GM10248 (cell line): ENCODE measurements around the gene PCDHGA12.
"Not testable (repeated sequence)": the region's sequence is repeated elsewhere in the genome, so short reads cannot be mapped to it uniquely, and the experiment has no call there.

Source experiments
- CTCF ChIA-PET: fragments of 300-600 bp; sonication (Branson Sonifier 250); formaldehyde crosslinking; extraction: SDS; loops from one replicate; lab custom pipeline; 2021; ENCODE audit warnings: antibody characterized with exemption; lab: Yijun Ruan, JAX
- POLR2A ChIA-PET: fragments of 350-650 bp; sonication (Branson Sonifier 250); formaldehyde crosslinking; extraction: SDS; loops from one replicate; lab custom pipeline; 2020; ENCODE audit warnings: antibody characterized with exemption; lab: Yijun Ruan, JAX
- DNase-seq: peaks from one replicate; pipeline ENCODE4 v3.0.0; 2012; ENCODE audit errors: extremely low spot score
- TF ChIP-seq, protein P1 (sequence below): IDR thresholded peaks from 2 replicates; pipeline ENCODE4 v1.5.1; 2012; ENCODE audit warnings: mild to moderate bottlenecking, low read depth; ENCODE audit errors: extremely low read depth, missing control alignments, control extremely low read depth

The PCDHGA12 gene

DNA sequence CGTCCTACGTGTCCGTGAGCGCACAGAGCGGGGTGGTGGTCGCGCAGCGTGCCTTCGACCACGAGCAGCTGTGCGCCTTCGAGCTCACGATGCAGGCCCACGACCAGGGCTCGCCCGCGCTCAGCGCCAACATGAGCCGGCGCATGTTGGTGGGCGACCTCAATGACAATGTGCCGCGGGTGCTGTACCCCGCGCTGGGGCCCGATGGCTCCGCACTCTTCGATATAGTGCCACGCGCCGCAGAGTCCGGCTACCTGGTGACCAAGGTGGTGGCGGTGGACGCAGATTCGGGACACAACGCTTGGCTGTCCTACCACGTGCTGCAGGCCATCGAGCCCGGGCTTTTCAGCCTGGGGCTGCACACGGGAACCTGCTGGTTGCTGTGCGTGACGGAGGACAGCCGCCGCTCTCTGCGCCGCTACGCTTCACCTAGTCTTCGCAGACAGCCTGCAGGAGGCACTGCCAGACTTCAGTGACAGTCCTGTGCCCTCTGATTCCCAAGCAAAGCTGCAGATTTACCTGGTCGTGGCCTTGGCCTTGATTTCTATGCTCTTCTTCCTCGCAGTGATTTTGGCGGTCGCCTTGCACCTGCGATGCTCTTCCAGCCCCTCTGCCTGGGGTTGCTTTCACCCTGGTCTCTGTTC, 2.4 kb upstream of the PCDHGA12 start:
- CTCF ChIA-PET, result interaction anchor here (0.8 to 4.7 kb wide), 6 partner anchors 10 to 139 kb away, joined by 3 to 24 read pairs (median 6); partner anchors contain the start of genes PCDHGB6 and PCDHGB7

DNA sequence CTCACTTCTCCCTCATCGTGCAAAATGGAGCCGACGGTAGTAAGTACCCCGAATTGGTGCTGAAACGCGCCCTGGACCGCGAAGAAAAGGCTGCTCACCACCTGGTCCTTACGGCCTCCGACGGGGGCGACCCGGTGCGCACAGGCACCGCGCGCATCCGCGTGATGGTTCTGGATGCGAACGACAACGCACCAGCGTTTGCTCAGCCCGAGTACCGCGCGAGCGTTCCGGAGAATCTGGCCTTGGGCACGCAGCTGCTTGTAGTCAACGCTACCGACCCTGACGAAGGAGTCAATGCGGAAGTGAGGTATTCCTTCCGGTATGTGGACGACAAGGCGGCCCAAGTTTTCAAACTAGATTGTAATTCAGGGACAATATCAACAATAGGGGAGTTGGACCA, 979 bp downstream of the PCDHGA12 start:
- TF ChIP-seq, protein P1, sequence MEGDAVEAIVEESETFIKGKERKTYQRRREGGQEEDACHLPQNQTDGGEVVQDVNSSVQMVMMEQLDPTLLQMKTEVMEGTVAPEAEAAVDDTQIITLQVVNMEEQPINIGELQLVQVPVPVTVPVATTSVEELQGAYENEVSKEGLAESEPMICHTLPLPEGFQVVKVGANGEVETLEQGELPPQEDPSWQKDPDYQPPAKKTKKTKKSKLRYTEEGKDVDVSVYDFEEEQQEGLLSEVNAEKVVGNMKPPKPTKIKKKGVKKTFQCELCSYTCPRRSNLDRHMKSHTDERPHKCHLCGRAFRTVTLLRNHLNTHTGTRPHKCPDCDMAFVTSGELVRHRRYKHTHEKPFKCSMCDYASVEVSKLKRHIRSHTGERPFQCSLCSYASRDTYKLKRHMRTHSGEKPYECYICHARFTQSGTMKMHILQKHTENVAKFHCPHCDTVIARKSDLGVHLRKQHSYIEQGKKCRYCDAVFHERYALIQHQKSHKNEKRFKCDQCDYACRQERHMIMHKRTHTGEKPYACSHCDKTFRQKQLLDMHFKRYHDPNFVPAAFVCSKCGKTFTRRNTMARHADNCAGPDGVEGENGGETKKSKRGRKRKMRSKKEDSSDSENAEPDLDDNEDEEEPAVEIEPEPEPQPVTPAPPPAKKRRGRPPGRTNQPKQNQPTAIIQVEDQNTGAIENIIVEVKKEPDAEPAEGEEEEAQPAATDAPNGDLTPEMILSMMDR, result no peak
- DNase-seq, result peak; percentile 54
- ChIA-PET POLR2A (no interaction called here), CTCF (interaction anchor here (1.3 to 4.7 kb wide), 13 partner anchors 10 to 135 kb away, joined by 3 to 24 read pairs (median 9); partner anchors contain the start of genes PCDHGA10, PCDHGA11, PCDHGA3 and PCDHGB7)

More for the DNA sequence above, 2.4 kb upstream of the PCDHGA12 start:
- TF ChIP-seq, protein P1, result no peak
- no peak for DNase-seq
- POLR2A ChIA-PET, result no interaction called here

DNA sequence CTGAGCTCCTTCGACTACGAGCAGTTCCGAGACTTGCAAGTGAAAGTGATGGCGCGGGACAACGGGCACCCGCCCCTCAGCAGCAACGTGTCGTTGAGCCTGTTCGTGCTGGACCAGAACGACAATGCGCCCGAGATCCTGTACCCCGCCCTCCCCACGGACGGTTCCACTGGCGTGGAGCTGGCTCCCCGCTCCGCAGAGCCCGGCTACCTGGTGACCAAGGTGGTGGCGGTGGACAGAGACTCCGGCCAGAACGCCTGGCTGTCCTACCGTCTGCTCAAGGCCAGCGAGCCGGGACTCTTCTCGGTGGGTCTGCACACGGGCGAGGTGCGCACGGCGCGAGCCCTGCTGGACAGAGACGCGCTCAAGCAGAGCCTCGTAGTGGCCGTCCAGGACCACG, 2.0 kb downstream of the PCDHGA12 start:
- DNase-seq, CTCF ChIA-PET, POLR2A ChIA-PET: not testable (repeated sequence)

DNA sequence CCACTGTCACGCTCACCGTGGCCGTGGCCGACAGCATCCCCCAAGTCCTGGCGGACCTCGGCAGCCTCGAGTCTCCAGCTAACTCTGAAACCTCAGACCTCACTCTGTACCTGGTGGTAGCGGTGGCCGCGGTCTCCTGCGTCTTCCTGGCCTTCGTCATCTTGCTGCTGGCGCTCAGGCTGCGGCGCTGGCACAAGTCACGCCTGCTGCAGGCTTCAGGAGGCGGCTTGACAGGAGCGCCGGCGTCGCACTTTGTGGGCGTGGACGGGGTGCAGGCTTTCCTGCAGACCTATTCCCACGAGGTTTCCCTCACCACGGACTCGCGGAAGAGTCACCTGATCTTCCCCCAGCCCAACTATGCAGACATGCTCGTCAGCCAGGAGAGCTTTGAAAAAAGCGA, 2.4 kb downstream of the PCDHGA12 start:
- CTCF ChIA-PET, POLR2A ChIA-PET: not testable (repeated sequence)

DNA sequence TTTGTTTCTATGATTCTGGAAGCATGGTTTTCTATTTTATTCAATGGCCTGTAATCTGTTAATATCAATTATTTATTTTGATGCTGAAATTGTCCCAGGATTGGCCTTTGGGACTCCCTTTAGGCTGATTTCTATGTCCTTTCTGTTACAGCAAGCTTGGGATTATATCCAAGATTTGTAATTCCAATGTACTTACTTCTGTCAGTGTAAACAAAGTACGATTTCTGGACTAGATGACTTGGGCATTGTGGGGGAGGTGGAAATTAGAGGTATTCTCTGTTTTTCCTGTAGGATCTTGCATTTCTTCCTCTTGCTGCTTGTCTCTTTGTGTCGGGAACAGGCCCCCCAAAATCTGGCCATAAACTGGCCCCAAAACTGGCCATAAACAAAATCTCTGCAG, 3.7 kb downstream of the PCDHGA12 start:
- ChIA-PET CTCF (interaction anchor here (0.8 to 1.4 kb wide), 2 partner anchors 13 to 26 kb away, joined by 4 read pairs; partner anchors contain the start of genes PCDHGA11 and PCDHGB6), POLR2A (no interaction called here)
- no peak for DNase-seq
- TF ChIP-seq, protein P1, result no peak

More for the DNA sequence above, 2.4 kb downstream of the PCDHGA12 start:
- DNase-seq, result not testable (repeated sequence)

DNA sequence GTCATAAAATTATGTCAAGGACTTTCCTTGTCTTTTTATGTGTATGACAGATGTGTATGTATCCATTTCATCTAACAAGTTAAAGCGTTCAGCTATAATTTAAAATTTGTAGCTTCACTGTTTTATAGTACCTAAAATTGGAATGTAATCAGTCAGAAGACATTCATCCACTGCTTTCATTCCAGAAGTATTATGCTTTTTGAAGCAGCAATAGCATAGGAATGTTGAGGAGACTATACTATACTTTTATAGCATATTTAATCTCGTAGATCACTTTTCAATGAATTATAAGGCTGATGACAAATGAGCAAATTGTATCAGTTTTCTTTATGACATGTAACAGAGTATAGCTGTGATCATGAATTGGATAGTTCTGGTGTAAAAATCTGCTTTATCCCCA, 6.9 kb downstream of the PCDHGA12 start:
- CTCF ChIA-PET, result interaction anchor here (1.2 to 1.6 kb wide), 4 partner anchors 16 to 127 kb away, joined by 3 to 5 read pairs (median 4); partner anchors contain the start of genes PCDHGA10 and PCDHGA11
- TF ChIP-seq, protein P1, result no peak
- POLR2A ChIA-PET, result no interaction called here

DNA sequence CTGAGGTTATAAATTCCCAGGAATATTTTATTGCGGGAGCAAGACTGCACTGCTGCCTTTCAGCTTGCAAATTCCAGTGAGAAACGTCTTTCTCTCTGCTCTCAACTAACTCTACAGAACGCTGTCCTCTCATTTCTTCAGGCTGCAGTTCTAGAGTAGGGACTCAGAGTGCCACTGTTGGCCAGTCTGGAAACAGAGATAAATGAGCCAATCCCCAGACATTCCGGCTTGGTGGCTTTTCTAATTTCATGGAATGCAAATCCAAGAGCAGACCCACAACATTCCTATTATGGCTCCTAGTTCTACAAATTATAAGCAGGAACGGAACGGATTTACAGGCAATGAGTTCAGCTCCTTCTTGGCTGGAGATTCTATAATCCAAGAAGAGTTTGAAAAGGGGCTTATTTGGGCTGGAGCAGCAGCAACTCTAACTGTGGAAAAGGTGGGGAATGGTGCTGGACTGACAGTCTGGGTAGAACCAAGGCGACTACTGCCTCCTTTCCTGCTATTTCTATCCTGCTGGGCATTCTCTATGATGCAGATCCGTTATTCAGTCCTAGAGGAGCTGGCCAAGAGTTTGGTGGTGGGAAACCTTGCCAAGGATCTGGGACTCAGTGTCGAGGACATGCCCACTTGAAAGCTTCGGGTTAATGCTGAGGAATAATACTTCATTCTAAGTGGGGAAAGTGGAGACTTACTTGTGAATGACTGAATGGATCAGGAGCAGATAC, 9.3 kb downstream of the PCDHGA12 start:
- no peak for DNase-seq
- CTCF ChIA-PET, result interaction anchor here (1.4 kb wide), 1 partner anchor 118 kb away, joined by 3 read pairs; no protein-coding TSS in a partner anchor
- POLR2A ChIA-PET, result no interaction called here
- TF ChIP-seq, protein P1, result no peak

More for the DNA sequence above, 6.9 kb downstream of the PCDHGA12 start:
- DNase-seq, result no peak
